ENCODE measurements around the gene CCIN.

- TF ChIP-seq ZNF274 (IDR thresholded peaks at IDR 0.05; ENCODE audit: low read depth, low read length), result no peak
- no peak for TF ChIP-seq SUZ12 (IDR thresholded peaks at IDR 0.05; ENCODE audit: extremely low read depth, insufficient read depth, insufficient read length)
These were observed 41.4 kb upstream of the CCIN start for GRCh38 chr9:36127652-36128244.
